HepG2 (cell line): ENCODE measurements around the gene CD151. TPM values are rescaled to one million over a fixed set of nuclear protein-coding genes. Genes with fewer than 3 reads are reported as not detected.

Experiments
- CAMTA2 ChIP-seq: sonication (generic); formaldehyde crosslinking; IDR thresholded peaks from 2 replicates; pipeline ENCODE4 v1.4.0; 2020; ENCODE audit warnings: mild to moderate bottlenecking, missing genetic modification reagents, borderline replicate concordance
- FOSL2 ChIP-seq: sonication (generic); formaldehyde crosslinking; IDR thresholded peaks from 2 replicates; pipeline ENCODE4 v1.4.0; 2020; ENCODE audit warnings: missing genetic modification reagents
- HNRNPUL1 ChIP-seq: fragments of 200-400 bp; formaldehyde crosslinking; IDR thresholded peaks from 2 replicates; pipeline ENCODE4 v1.6.1; 2017; ENCODE audit warnings: low read depth, mild to moderate bottlenecking, low read length, moderate library complexity
- KDM5B ChIP-seq: sonication (generic); formaldehyde crosslinking; IDR thresholded peaks from 2 replicates; pipeline ENCODE4 v1.4.0; 2020; ENCODE audit warnings: missing genetic modification reagents, mild to moderate bottlenecking, borderline replicate concordance
- NFIC ChIP-seq: IDR thresholded peaks from 2 replicates; pipeline ENCODE4 v1.6.1; 2012; ENCODE audit warnings: mild to moderate bottlenecking, low read length, inconsistent platforms
- SP1 ChIP-seq, 2 experiments: fragments of 450-650 bp in 1 of 2; sonication (generic) in 1 of 2; formaldehyde crosslinking in 1 of 2; IDR thresholded peaks; 2 replicates each; pipeline versions ENCODE4 v1.4.0 to v1.6.1; 2016 to 2020; ENCODE audit warnings: missing genetic modification reagents in 1 of 2
- TOPORS ChIP-seq: sonication (generic); formaldehyde crosslinking; IDR thresholded peaks from 2 replicates; pipeline ENCODE4 v1.8.0; 2023; ENCODE audit warnings: mild to moderate bottlenecking, missing genetic modification reagents
- ZBTB21 ChIP-seq: sonication (generic); formaldehyde crosslinking; IDR thresholded peaks from 2 replicates; pipeline ENCODE4 v1.4.0; 2020; ENCODE audit warnings: missing genetic modification reagents
- ZBTB8A ChIP-seq: sonication (generic); formaldehyde crosslinking; IDR thresholded peaks from 2 replicates; pipeline ENCODE4 v1.4.0; 2020; ENCODE audit warnings: mild to moderate bottlenecking, low read depth, missing genetic modification reagents, borderline replicate concordance
- ZC3H13 ChIP-seq: sonication (generic); formaldehyde crosslinking; IDR thresholded peaks from 2 replicates; pipeline ENCODE4 v1.8.1; 2023; ENCODE audit warnings: mild to moderate bottlenecking, missing genetic modification reagents, moderate library complexity
- ZNF124 ChIP-seq: sonication (generic); formaldehyde crosslinking; IDR thresholded peaks from 2 replicates; pipeline ENCODE4 v1.4.0; 2020; ENCODE audit warnings: missing genetic modification reagents
- ZNF224 ChIP-seq: sonication (generic); formaldehyde crosslinking; IDR thresholded peaks from 2 replicates; pipeline ENCODE4 v1.5.0; 2020; ENCODE audit warnings: mild to moderate bottlenecking, missing genetic modification reagents
- ZNF225 ChIP-seq: sonication (generic); formaldehyde crosslinking; IDR thresholded peaks from 2 replicates; pipeline ENCODE4 v1.4.0; 2020; ENCODE audit warnings: mild to moderate bottlenecking, missing genetic modification reagents
- ZNF331 ChIP-seq: sonication (generic); formaldehyde crosslinking; IDR thresholded peaks from 2 replicates; pipeline ENCODE4 v1.4.0; 2020; ENCODE audit warnings: missing genetic modification reagents
- ZNF574 ChIP-seq: sonication (generic); formaldehyde crosslinking; IDR thresholded peaks from 2 replicates; pipeline ENCODE4 v1.4.0; 2020; ENCODE audit warnings: missing genetic modification reagents
- ZNF644 ChIP-seq: IDR thresholded peaks from 2 replicates; pipeline ENCODE4 v1.6.1; 2016; ENCODE audit warnings: low read depth
- polyA plus RNA-seq, 8 experiments: library from polyadenylated mRNA; depleted of rRNA in 3 of 8; stranded (reverse) in 7 of 8; unstranded in 1 of 8; fragments of >200 nt; fragmentation: Illumina TruSeq in 4 of 8; extraction: Trizol in 4 of 8; gene quantifications; 2 replicates each; pipeline versions ENCODE4 v1.2.1 to v1.2.3, GENCODE V29; 2011 to 2016; ENCODE audit warnings: low read depth in 4 of 8, missing spikeins in 1 of 8, mixed read lengths in 1 of 8; ENCODE audit not compliant: insufficient read depth in 1 of 8
- total RNA-seq, 5 experiments: library from RNA; depleted of rRNA; stranded (reverse); fragments of >200 nt; fragmentation: Illumina TruSeq; extraction: Trizol; gene quantifications; 2 replicates each; pipeline ENCODE4 v1.2.3, GENCODE V29; 2016; ENCODE audit warnings: low read depth in 1 of 5
- TF ChIP-seq, protein P1 (sequence below): sonication (generic); formaldehyde crosslinking; IDR thresholded peaks from 2 replicates; pipeline ENCODE4 v1.4.0; 2020; ENCODE audit warnings: low read depth, missing genetic modification reagents
- TF ChIP-seq, protein P2 (sequence below): IDR thresholded peaks from 2 replicates; pipeline ENCODE4 v1.6.1; 2016; ENCODE audit warnings: missing biosample characterization, missing genetic modification reagents, low read depth
- TF ChIP-seq, protein P3 (sequence below): sonication (generic); formaldehyde crosslinking; IDR thresholded peaks from 2 replicates; pipeline ENCODE4 v1.4.0; 2020; ENCODE audit warnings: mild to moderate bottlenecking, missing genetic modification reagents

CD151 gene
- total and polyA plus RNA-seq, 2 of the 13 experiments (the other 11 are each of a cell fraction or from before 2014, with no cell fraction given) = 125 to 197 TPM

DNA sequence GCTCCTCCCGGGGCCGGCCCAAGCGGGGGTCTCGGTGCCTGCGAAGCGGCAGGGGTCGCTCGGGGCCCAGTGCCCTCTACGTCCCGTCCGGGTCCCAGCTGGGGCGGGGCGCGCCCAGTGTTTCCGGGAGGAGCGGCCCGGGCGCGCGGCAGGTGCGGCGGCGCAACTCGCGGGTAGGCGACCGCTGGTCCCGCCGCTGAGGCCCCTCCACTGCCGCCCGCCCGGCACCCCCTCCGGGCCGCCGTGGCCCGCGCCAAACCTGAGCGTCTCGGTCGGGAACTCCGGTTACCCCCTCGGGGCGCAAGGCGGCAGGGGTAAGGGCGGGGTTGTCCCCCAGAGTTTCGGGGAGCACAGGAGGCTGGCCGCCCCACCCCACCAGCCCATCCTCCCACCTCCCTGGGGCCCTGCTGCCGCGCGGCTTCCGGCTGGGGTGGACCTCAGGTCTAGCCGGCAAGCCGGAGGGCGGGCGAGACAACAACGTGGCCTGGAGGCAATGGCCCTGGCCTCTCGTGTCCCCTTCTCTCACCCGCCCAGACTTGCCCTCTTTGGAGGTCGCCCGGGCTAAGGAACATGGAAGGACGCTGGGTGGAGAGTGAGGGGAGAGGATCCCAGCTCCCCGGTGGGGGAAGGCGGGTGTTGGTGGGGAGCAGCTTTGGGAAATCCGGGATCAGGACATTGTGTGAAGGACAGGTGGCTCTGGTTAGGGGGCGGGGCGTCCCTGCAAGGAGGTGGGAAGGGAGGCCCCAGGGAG, 5.4 kb upstream of the CD151 start (continued):
- TF ChIP-seq ZNF224 (CRISPR knock-in tag) (0 out of 2 replicates have a peak, but pooled peaks have one; percentile 36), ZBTB21 (CRISPR knock-in tag) (no peak), TOPORS (CRISPR knock-in tag) (no peak), ZNF124 (no peak), KDM5B (CRISPR knock-in tag) (peak; percentile 57; the same call in 1 of the 2 replicates), ZNF331 (CRISPR knock-in tag) (peak; percentile 25; the same call in 1 of the 2 replicates), CAMTA2 (no peak), ZNF644 (CRISPR knock-in tag) (no peak), FOSL2 (CRISPR knock-in tag) (peak; percentile 29; the same call in 1 of the 2 replicates), ZNF574 (CRISPR knock-in tag) (peak; percentile 62; the same call in 1 of the 2 replicates), ZBTB8A (CRISPR knock-in tag) (no peak), ZNF225 (CRISPR knock-in tag) (peak; percentile 73; the same call in 1 of the 2 replicates), SP1 (IDR thresholded peaks at IDR 0.05) (no peak), SP1 (CRISPR knock-in tag; IDR thresholded peaks at IDR 0.05) (no peak; the same call in 1 of the 2 replicates), NFIC (no peak), HNRNPUL1 (no peak), ZC3H13 (CRISPR knock-in tag) (no peak)
- TF ChIP-seq, protein P1, sequence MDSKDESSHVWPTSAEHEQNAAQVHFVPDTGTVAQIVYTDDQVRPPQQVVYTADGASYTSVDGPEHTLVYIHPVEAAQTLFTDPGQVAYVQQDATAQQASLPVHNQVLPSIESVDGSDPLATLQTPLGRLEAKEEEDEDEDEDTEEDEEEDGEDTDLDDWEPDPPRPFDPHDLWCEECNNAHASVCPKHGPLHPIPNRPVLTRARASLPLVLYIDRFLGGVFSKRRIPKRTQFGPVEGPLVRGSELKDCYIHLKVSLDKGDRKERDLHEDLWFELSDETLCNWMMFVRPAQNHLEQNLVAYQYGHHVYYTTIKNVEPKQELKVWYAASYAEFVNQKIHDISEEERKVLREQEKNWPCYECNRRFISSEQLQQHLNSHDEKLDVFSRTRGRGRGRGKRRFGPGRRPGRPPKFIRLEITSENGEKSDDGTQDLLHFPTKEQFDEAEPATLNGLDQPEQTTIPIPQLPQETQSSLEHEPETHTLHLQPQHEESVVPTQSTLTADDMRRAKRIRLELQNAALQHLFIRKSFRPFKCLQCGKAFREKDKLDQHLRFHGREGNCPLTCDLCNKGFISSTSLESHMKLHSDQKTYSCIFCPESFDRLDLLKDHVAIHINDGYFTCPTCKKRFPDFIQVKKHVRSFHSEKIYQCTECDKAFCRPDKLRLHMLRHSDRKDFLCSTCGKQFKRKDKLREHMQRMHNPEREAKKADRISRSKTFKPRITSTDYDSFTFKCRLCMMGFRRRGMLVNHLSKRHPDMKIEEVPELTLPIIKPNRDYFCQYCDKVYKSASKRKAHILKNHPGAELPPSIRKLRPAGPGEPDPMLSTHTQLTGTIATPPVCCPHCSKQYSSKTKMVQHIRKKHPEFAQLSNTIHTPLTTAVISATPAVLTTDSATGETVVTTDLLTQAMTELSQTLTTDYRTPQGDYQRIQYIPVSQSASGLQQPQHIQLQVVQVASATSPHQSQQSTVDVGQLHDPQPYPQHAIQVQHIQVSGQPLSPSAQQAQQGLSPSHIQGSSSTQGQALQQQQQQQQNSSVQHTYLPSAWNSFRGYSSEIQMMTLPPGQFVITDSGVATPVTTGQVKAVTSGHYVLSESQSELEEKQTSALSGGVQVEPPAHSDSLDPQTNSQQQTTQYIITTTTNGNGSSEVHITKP (CRISPR knock-in tag) = peak; percentile 53; the same call in 1 of the 2 replicates
- TF ChIP-seq, protein P2, sequence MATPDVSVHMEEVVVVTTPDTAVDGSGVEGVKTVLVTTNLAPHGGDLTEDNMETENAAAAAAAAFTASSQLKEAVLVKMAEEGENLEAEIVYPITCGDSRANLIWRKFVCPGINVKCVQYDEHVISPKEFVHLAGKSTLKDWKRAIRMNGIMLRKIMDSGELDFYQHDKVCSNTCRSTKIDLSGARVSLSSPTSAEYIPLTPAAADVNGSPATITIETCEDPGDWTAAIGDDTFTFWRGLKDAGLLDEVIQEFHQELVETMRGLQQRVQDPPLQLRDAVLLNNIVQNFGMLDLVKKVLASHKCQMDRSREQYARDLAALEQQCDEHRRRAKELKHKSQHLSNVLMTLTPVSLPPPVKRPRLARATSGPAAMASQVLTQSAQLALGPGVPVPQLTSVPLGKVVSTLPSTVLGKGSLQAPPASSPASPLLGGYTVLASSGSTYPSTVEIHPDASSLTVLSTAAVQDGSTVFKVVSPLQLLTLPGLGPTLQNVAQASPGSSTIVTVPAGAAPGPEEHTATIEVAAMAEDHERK = no peak
- TF ChIP-seq, protein P3, sequence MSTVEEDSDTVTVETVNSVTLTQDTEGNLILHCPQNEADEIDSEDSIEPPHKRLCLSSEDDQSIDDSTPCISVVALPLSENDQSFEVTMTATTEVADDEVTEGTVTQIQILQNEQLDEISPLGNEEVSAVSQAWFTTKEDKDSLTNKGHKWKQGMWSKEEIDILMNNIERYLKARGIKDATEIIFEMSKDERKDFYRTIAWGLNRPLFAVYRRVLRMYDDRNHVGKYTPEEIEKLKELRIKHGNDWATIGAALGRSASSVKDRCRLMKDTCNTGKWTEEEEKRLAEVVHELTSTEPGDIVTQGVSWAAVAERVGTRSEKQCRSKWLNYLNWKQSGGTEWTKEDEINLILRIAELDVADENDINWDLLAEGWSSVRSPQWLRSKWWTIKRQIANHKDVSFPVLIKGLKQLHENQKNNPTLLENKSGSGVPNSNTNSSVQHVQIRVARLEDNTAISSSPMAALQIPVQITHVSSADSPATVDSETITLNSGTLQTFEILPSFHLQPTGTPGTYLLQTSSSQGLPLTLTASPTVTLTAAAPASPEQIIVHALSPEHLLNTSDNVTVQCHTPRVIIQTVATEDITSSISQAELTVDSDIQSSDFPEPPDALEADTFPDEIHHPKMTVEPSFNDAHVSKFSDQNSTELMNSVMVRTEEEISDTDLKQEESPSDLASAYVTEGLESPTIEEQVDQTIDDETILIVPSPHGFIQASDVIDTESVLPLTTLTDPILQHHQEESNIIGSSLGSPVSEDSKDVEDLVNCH (CRISPR knock-in tag) = no peak
